SJCRH30 (cell line): Measurements from ENCODE around the gene NPR2. TPM values are rescaled to one million over a fixed set of nuclear protein-coding genes. Genes with fewer than 3 reads are reported as not detected.

ENCODE experiments used
- DNase-seq, 2 experiments: peaks; one replicate each; pipeline ENCODE4 v3.0.0-alpha.2; 2015 to 2020
- H3K27ac ChIP-seq: fragments of 250-450 bp; sonication (Bioruptor Pico); 2 replicates; pipeline ENCODE4 v1.5.1; 2020; ENCODE audit warnings: mild to moderate bottlenecking, moderate library complexity
- H3K27me3 ChIP-seq: fragments of 250-450 bp; sonication (Bioruptor Pico); 2 replicates; pipeline ENCODE4 v1.5.1; 2020; ENCODE audit warnings: mild to moderate bottlenecking, moderate library complexity
- H3K36me3 ChIP-seq: fragments of 250-450 bp; sonication (Bioruptor Pico); 2 replicates; pipeline ENCODE4 v1.5.1; 2020; ENCODE audit warnings: mild to moderate bottlenecking, moderate library complexity
- H3K4me1 ChIP-seq: fragments of 250-450 bp; sonication (Bioruptor Pico); 2 replicates; pipeline ENCODE4 v1.5.1; 2020; ENCODE audit warnings: mild to moderate bottlenecking, moderate library complexity
- H3K4me3 ChIP-seq: fragments of 250-450 bp; sonication (Bioruptor Pico); 2 replicates; pipeline ENCODE4 v1.5.1; 2020; ENCODE audit warnings: mild to moderate bottlenecking, moderate library complexity
- H3K9me3 ChIP-seq: fragments of 250-450 bp; sonication (Bioruptor Pico); replicated peaks from 2 replicates; pipeline ENCODE4 v1.5.1; 2020; ENCODE audit warnings: mild to moderate bottlenecking, moderate library complexity
- total RNA-seq: library from RNA; depleted of rRNA; stranded (reverse); fragments of >200 nt; shearing (Covaris generic); gene quantifications from 2 replicates; pipeline ENCODE4 v1.2.3, GENCODE V29; 2014

The NPR2 gene
- total RNA-seq, 1 experiment from 2014 or later, result 0.24 TPM

DNA sequence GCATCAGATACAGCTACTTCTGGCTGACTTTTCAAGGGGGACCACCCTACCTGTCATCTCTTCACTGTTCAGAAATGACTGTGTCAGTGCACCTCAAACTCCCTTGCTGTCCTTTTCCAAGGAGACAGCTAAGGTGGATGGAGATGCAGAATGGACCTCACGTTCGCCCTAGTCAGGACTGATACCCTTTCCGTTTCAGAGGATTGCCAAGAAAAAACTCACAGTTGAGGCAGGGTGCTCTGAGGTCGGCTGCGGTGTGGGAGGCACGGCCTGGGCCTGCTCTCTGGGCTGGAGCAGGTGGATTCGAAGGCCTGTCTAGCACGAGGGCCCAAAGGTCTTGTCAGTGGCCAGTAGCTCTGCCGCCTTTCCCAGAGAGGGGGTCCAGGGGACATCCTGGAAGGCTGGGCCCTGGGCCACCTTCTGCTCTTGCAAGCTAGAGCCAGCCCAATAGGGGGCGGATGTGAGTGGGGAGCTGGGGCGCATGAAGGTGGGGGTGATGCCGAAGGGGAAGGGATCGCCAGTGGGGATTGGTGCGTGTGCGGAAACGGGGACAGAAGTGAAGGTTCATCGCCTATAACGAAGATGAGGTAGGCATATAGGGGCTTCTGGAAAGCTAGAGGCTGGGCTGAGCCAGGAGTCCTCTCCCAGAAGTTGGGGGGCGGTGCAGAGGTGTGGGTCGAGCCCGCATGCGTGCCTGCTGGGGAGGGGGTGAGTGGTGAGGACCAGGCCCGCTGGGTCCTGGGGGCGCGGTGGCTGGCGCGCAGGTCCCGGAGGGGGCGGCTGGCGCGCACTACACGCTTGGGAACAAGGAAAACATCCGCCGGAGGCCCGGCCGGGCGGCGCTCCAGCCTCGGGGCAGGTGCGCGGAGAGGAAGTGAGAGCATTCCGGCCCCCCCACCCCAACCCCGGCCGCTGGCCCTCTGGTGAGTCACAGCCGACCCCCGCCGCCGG, 34.8 kb upstream of the NPR2 start:
- peak overlapping the region; percentile 75 for H3K27ac ChIP-seq
- H3K4me3 ChIP-seq, result peak overlapping the region; percentile 61
- peak; percentile 72 to 75 for DNase-seq

DNA sequence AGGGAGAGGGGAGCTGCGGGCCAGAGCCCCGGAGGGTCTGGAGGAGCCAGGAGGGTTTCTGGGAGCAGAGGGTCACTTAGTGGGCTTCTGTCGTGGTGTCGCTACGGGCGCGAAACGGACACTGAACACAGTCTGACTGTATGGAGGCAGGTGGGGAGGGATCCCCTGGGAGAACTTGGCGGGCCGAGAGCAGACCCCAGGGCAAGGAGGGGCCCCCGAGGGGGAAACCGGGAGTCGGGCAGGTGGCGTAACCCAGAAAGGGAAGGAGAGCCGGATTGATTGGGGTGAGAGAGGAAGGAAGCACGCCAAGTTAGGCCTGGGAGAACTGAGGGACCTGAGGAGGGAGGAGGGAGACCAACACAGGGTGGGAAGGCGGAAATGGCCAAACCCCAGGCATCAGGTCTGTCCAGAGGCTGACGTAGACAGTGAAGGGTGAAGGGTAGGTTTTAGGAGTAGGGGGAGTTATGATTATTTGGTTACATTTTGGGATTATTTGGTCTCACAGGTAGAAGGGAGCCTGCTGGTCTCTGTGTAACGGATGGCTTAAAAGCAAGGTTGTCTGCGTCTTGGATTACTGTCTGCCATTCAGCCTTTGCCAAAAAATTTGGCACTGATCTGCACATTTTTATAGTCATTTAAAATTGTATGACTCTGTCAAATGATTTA, 34.0 kb upstream of the NPR2 start:
- Histone ChIP-seq H3K27me3 (no peaks in the 10 kb centered on the region), H3K27ac (peak overlapping the region; percentile 75), H3K9me3 (no peaks in the 10 kb centered on the region), H3K4me3 (peak overlapping the region; percentile 61), H3K36me3 (peaks cover 2% of the 10 kb centered on the region; the same call in 1 of the 2 replicates), H3K4me1 (no peaks in the 10 kb centered on the region)
- DNase-seq, result peak; percentile 80 to 87

More for the DNA sequence above, 34.8 kb upstream of the NPR2 start:
- H3K4me1 ChIP-seq, result no peaks in the 10 kb centered on the region
- no peaks in the 10 kb centered on the region for H3K9me3 ChIP-seq
- peaks cover 5% of the 10 kb centered on the region; the same call in 1 of the 2 replicates for H3K36me3 ChIP-seq
- H3K27me3 ChIP-seq, result no peaks in the 10 kb centered on the region

- H3K27ac ChIP-seq, result peak overlapping the region; percentile 75
- no peaks in the 10 kb centered on the region; the same call in 1 of the 2 replicates for H3K36me3 ChIP-seq
- no peaks in the 10 kb centered on the region for H3K27me3 ChIP-seq
- peak overlapping the region; percentile 61 for H3K4me3 ChIP-seq
- no peak for DNase-seq
- no peaks in the 10 kb centered on the region for H3K9me3 ChIP-seq
- no peaks in the 10 kb centered on the region for H3K4me1 ChIP-seq
Observed at GRCh38 chr9:35757892-35758275, 33.5 kb upstream of the NPR2 start.

- no peaks in the 10 kb centered on the region for H3K9me3 ChIP-seq
- H3K4me1 ChIP-seq, result no peaks in the 10 kb centered on the region
- H3K27ac ChIP-seq, result no peak overlapping the region
- H3K36me3 ChIP-seq, result no peaks in the 10 kb centered on the region
- no peak overlapping the region for H3K4me3 ChIP-seq
- H3K27me3 ChIP-seq, result no peaks in the 10 kb centered on the region
- DNase-seq, result no peak
Observed at GRCh38 chr9:35758475-35759050, 32.8 kb upstream of the NPR2 start.

- no peaks in the 10 kb centered on the region for H3K36me3 ChIP-seq
- no peaks in the 10 kb centered on the region for H3K4me1 ChIP-seq
- no peaks in the 10 kb centered on the region for H3K9me3 ChIP-seq
- no peak for DNase-seq
- no peak overlapping the region for H3K27ac ChIP-seq
- no peak overlapping the region for H3K4me3 ChIP-seq
- no peaks in the 10 kb centered on the region for H3K27me3 ChIP-seq
Observed at GRCh38 chr9:35759795-35760194, 31.6 kb upstream of the NPR2 start.

- DNase-seq, result no peak
- H3K4me1 ChIP-seq, result no peaks in the 10 kb centered on the region
- no peak overlapping the region for H3K27ac ChIP-seq
- H3K27me3 ChIP-seq, result no peaks in the 10 kb centered on the region
- no peak overlapping the region for H3K4me3 ChIP-seq
- H3K9me3 ChIP-seq, result no peaks in the 10 kb centered on the region
- no peaks in the 10 kb centered on the region for H3K36me3 ChIP-seq
Observed at GRCh38 chr9:35760651-35761050, 30.7 kb upstream of the NPR2 start.

- H3K9me3 ChIP-seq, result no peaks in the 10 kb centered on the region
- H3K27ac ChIP-seq, result no peak overlapping the region
- H3K36me3 ChIP-seq, result no peaks in the 10 kb centered on the region
- no peaks in the 10 kb centered on the region for H3K27me3 ChIP-seq
- no peak overlapping the region for H3K4me3 ChIP-seq
- no peaks in the 10 kb centered on the region for H3K4me1 ChIP-seq
- no peak for DNase-seq
Observed at GRCh38 chr9:35763181-35763580, 28.2 kb upstream of the NPR2 start.

DNA sequence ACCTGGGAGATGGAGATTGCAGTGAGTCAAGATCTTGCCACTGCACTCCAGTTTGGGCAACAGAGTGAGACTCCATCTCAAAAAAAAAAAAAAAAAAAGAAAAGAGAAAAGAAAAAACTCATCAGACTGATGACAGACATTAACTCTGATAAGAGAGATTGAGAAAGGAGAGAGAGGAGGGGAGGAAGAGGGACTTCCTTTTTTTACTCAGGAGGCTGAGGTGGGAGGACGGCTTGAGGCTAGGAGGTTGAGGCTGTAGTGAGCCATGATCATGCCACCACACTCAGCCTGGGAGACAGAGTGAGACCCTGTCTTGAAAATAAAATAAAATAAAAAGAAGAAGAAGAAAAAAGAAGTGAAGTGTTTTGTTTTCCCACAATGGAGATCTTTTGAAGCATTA, 27.6 kb upstream of the NPR2 start:
- no peaks in the 10 kb centered on the region for H3K9me3 ChIP-seq
- H3K4me1 ChIP-seq, result no peaks in the 10 kb centered on the region

GRCh38 chr9:35766997-35767396, 24.4 kb upstream of the NPR2 start:
- no peak for DNase-seq
- no peaks in the 10 kb centered on the region for H3K27me3 ChIP-seq
- no peak overlapping the region for H3K4me3 ChIP-seq
- no peaks in the 10 kb centered on the region for H3K9me3 ChIP-seq
- H3K27ac ChIP-seq, result no peak overlapping the region
- peaks cover 8% of the 10 kb centered on the region for H3K4me1 ChIP-seq
- no peaks in the 10 kb centered on the region for H3K36me3 ChIP-seq

More for the DNA sequence above, 27.6 kb upstream of the NPR2 start:
- DNase-seq, result no peak
- H3K27me3 ChIP-seq, result no peaks in the 10 kb centered on the region
- no peaks in the 10 kb centered on the region for H3K36me3 ChIP-seq
- no peak overlapping the region for H3K4me3 ChIP-seq
- H3K27ac ChIP-seq, result no peak overlapping the region

DNA sequence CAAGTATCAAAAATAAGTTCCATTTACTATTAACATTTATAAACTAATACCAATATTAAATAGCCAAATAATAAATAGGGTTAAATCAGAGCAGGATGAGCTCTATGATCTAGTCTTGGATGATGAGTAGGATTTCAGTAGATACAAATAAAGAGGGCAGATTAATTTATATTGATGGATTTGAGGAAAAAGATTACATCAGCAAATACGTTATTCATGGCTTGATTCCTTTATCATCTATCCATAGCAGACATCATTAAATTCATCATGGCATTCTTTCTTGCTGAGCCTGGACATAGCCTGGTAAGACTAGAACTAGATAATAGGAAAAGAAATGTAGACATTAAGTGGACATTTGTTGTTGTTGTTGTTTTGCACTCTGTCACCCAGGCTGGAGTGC, 23.9 kb upstream of the NPR2 start:
- DNase-seq, result no peak
- no peak overlapping the region for H3K27ac ChIP-seq
- no peak overlapping the region for H3K4me3 ChIP-seq
- no peaks in the 10 kb centered on the region for H3K36me3 ChIP-seq
- no peaks in the 10 kb centered on the region for H3K9me3 ChIP-seq
- H3K27me3 ChIP-seq, result no peaks in the 10 kb centered on the region
- H3K4me1 ChIP-seq, result peaks cover 8% of the 10 kb centered on the region

DNA sequence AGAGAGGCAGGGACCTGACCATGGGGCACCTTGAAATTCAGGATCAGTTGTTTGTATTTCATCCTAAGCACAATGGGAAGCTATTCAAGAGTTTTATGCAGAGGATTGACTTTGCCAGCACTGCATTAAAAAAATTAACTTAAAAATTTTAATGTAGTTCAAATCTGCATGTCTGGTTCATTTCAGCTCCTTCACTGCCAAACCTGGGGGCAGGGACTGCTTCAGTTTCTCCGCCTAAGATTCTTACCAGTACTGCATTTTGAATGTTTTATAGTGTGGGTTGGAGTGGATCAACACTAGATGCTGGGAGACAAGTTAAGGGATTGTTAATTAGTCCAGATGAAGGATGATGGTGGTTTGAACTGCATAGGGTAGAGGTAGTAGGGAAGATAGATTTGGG, 21.6 kb upstream of the NPR2 start:
- no peaks in the 10 kb centered on the region for H3K27me3 ChIP-seq
- peaks cover 8% of the 10 kb centered on the region for H3K4me1 ChIP-seq
- no peak for DNase-seq
- H3K9me3 ChIP-seq, result no peaks in the 10 kb centered on the region
- H3K27ac ChIP-seq, result no peak overlapping the region
- no peaks in the 10 kb centered on the region for H3K36me3 ChIP-seq
- H3K4me3 ChIP-seq, result no peak overlapping the region

DNA sequence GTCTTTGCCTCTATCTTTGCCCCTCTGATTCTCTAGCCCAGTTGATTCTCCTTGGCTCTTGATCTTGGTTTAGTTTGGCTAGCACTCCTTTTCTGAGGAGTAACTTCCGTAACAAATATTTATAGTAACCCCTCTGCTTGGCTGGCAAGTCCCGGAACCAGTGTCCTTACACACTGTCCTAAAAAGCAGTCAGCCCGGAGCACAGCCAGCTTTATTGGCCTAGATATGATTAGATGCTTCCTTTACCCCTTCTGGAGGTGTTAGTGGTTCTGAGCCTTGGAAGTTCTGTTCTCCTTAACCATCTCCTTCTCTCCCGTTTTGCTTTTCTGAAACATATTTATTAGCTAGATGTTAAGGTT, 20.3 kb upstream of the NPR2 start:
- no peaks in the 10 kb centered on the region for H3K9me3 ChIP-seq
- no peak overlapping the region for H3K27ac ChIP-seq
- H3K27me3 ChIP-seq, result no peaks in the 10 kb centered on the region
- H3K36me3 ChIP-seq, result no peaks in the 10 kb centered on the region
- H3K4me3 ChIP-seq, result no peak overlapping the region
- H3K4me1 ChIP-seq, result peaks cover 8% of the 10 kb centered on the region
- no peak for DNase-seq

- peaks cover 8% of the 10 kb centered on the region for H3K4me1 ChIP-seq
- no peak overlapping the region for H3K4me3 ChIP-seq
- no peaks in the 10 kb centered on the region for H3K9me3 ChIP-seq
- no peaks in the 10 kb centered on the region for H3K27me3 ChIP-seq
- H3K27ac ChIP-seq, result no peak overlapping the region
- peak in 1 of 2 experiments; percentile 41 for DNase-seq
- no peaks in the 10 kb centered on the region for H3K36me3 ChIP-seq
Observed at GRCh38 chr9:35771534-35771933, 19.9 kb upstream of the NPR2 start.

GRCh38 chr9:35771943-35772342, 19.4 kb upstream of the NPR2 start:
- Histone ChIP-seq H3K27me3 (no peaks in the 10 kb centered on the region), H3K4me3 (no peak overlapping the region), H3K36me3 (no peaks in the 10 kb centered on the region), H3K9me3 (no peaks in the 10 kb centered on the region), H3K27ac (no peak overlapping the region), H3K4me1 (peaks cover 8% of the 10 kb centered on the region)
- no peak for DNase-seq
